Measurements from ENCODE around the gene POU4F3.

- no peak for TF ChIP-seq CTCF (IDR thresholded peaks at IDR 0.05 in 8 of 11, conservative IDR thresholded peaks at IDR 0.05 in 3 of 11)
- TF ChIP-seq POLR2AphosphoS5 (IDR thresholded peaks at IDR 0.05) = no peak
- TF ChIP-seq POLR2A (IDR thresholded peaks at IDR 0.05) = no peak
These were observed 38.2 kb downstream of the POU4F3 start for GRCh38 chr5:146376821-146377220.

All from spleen (tissue), 7 donors.